Prostate gland (tissue), 2 donors: ENCODE measurements around the gene ALAD.

Source experiments
- POLR2A ChIP-seq: fragments of 450-650 bp; IDR thresholded peaks from one replicate; pipeline ENCODE4 v1.6.1; 2016; ENCODE audit warnings: antibody characterized with exemption, mild to moderate bottlenecking
- POLR2AphosphoS5 ChIP-seq: sonication (generic); formaldehyde crosslinking; IDR thresholded peaks from one replicate; pipeline ENCODE4 v1.6.1; 2017; ENCODE audit warnings: antibody characterized with exemption
- TF ChIP-seq, protein P1 (sequence below), 4 experiments: fragments of 200-600 bp in 2 of 4; fragments of 450-650 bp in 2 of 4; sonication (generic) in 2 of 4; IDR thresholded peaks; 1 replicate in 3 of 4; 2 replicates in 1 of 4; pipeline ENCODE4 v1.5.1; 2016 to 2019; ENCODE audit warnings: antibody characterized with exemption in 4 of 4, mild to moderate bottlenecking in 2 of 4, moderate library complexity in 2 of 4

- TF ChIP-seq POLR2AphosphoS5 (no peak), POLR2A (no peak)
- TF ChIP-seq, protein P1, sequence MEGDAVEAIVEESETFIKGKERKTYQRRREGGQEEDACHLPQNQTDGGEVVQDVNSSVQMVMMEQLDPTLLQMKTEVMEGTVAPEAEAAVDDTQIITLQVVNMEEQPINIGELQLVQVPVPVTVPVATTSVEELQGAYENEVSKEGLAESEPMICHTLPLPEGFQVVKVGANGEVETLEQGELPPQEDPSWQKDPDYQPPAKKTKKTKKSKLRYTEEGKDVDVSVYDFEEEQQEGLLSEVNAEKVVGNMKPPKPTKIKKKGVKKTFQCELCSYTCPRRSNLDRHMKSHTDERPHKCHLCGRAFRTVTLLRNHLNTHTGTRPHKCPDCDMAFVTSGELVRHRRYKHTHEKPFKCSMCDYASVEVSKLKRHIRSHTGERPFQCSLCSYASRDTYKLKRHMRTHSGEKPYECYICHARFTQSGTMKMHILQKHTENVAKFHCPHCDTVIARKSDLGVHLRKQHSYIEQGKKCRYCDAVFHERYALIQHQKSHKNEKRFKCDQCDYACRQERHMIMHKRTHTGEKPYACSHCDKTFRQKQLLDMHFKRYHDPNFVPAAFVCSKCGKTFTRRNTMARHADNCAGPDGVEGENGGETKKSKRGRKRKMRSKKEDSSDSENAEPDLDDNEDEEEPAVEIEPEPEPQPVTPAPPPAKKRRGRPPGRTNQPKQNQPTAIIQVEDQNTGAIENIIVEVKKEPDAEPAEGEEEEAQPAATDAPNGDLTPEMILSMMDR (IDR thresholded peaks at IDR 0.05), result no peak
Observed at GRCh38 chr9:113391917-113392316, 9.2 kb downstream of the ALAD start.
